IPS DF 6.9 (cell line): Measurements from ENCODE around the gene COL15A1.

ENCODE experiments used
- DNase-seq: peaks from one replicate; pipeline ENCODE4 v3.0.0-alpha.2; 2013; ENCODE audit warnings: low read depth, low spot score
- H3K27ac ChIP-seq: one replicate; pipeline ENCODE4 v1.5.1; 2013; ENCODE audit warnings: low read length, control low read depth
- H3K27me3 ChIP-seq: 2 replicates; pipeline ENCODE4 v1.6.1; 2013; ENCODE audit warnings: mild to moderate bottlenecking, low read length; ENCODE audit not compliant: control insufficient read depth, insufficient read depth
- H3K36me3 ChIP-seq: 2 replicates; pipeline ENCODE4 v1.6.1; 2013; ENCODE audit warnings: low read length; ENCODE audit not compliant: control insufficient read depth, insufficient read depth
- H3K4me1 ChIP-seq: 2 replicates; pipeline ENCODE4 v1.6.1; 2013; ENCODE audit warnings: low read length; ENCODE audit not compliant: control insufficient read depth, insufficient read depth
- H3K4me3 ChIP-seq: 2 replicates; pipeline ENCODE4 v1.5.1; 2013; ENCODE audit warnings: mild to moderate bottlenecking, low read length
- H3K9me3 ChIP-seq: 2 replicates; pipeline ENCODE4 v1.6.1; 2013; ENCODE audit warnings: low read length, inconsistent platforms; ENCODE audit not compliant: control insufficient read depth, insufficient read depth
- WGBS: extraction: QIAGEN DNeasy Blood & Tissue Kit; methylation state at CpG from one replicate; pipeline ENCODE4 v1.1.7; 2013; ENCODE audit warnings: mixed read lengths, missing lambda C conversion rate; ENCODE audit not compliant: insufficient read length, insufficient coverage; 5-methylcytosine and 5-hydroxymethylcytosine counted together

Gene COL15A1

GRCh38 chr9:99041618-99042017 lies 97.9 kb downstream of the COL15A1 start:
- DNase-seq, result no peak
- no peaks in the 10 kb centered on the region for H3K9me3 ChIP-seq
- no peak overlapping the region for H3K27ac ChIP-seq
- H3K27me3 ChIP-seq, result no peaks in the 10 kb centered on the region
- WGBS, result no CpG with 5 or more reads among the region's 4 CpGs
- no peaks in the 10 kb centered on the region for H3K4me1 ChIP-seq
- H3K4me3 ChIP-seq, result no peak overlapping the region
- H3K36me3 ChIP-seq, result no peaks in the 10 kb centered on the region

GRCh38 chr9:99042620-99043019 lies 98.9 kb downstream of the COL15A1 start:
- Histone ChIP-seq H3K36me3 (no peaks in the 10 kb centered on the region), H3K27ac (no peak overlapping the region), H3K9me3 (no peaks in the 10 kb centered on the region), H3K4me1 (no peaks in the 10 kb centered on the region), H3K27me3 (no peaks in the 10 kb centered on the region), H3K4me3 (no peak overlapping the region)
- no peak for DNase-seq
- WGBS, result no CpG with 5 or more reads among the region's 6 CpGs

GRCh38 chr9:99044827-99045226 lies 101.1 kb downstream of the COL15A1 start:
- no peak overlapping the region for H3K27ac ChIP-seq
- H3K4me1 ChIP-seq, result no peaks in the 10 kb centered on the region
- H3K27me3 ChIP-seq, result no peaks in the 10 kb centered on the region
- H3K9me3 ChIP-seq, result no peaks in the 10 kb centered on the region
- DNase-seq, result no peak
- H3K4me3 ChIP-seq, result no peak overlapping the region
- no CpG with 5 or more reads among the region's 4 CpGs for WGBS
- no peaks in the 10 kb centered on the region for H3K36me3 ChIP-seq

GRCh38 chr9:99046068-99046467 lies 102.4 kb downstream of the COL15A1 start:
- Histone ChIP-seq H3K27ac (no peak overlapping the region), H3K36me3 (no peaks in the 10 kb centered on the region), H3K9me3 (no peaks in the 10 kb centered on the region), H3K27me3 (no peaks in the 10 kb centered on the region), H3K4me1 (no peaks in the 10 kb centered on the region), H3K4me3 (no peak overlapping the region)
- WGBS, result no CpG with 5 or more reads among the region's 3 CpGs
- no peak for DNase-seq

- DNase-seq, result no peak
- H3K27me3 ChIP-seq, result no peaks in the 10 kb centered on the region
- no peaks in the 10 kb centered on the region for H3K36me3 ChIP-seq
- no peaks in the 10 kb centered on the region for H3K4me1 ChIP-seq
- no peaks in the 10 kb centered on the region for H3K9me3 ChIP-seq
- no CpG with 5 or more reads among the region's 5 CpGs for WGBS
- H3K27ac ChIP-seq, result no peak overlapping the region
- H3K4me3 ChIP-seq, result no peak overlapping the region
Observed at GRCh38 chr9:99046542-99047071, 102.9 kb downstream of the COL15A1 start.

GRCh38 chr9:99049228-99049627 lies 105.5 kb downstream of the COL15A1 start:
- DNase-seq, result no peak
- WGBS, result no CpG with 5 or more reads among the region's 1 CpG

GRCh38 chr9:99049641-99050040 lies 105.9 kb downstream of the COL15A1 start:
- H3K27ac ChIP-seq, result no peak overlapping the region

More at GRCh38 chr9:99049228-99049627, 105.5 kb downstream of the COL15A1 start:
- H3K9me3 ChIP-seq, result no peaks in the 10 kb centered on the region
- H3K27ac ChIP-seq, result no peak overlapping the region
- H3K4me1 ChIP-seq, result no peaks in the 10 kb centered on the region
- H3K4me3 ChIP-seq, result no peak overlapping the region
- no peaks in the 10 kb centered on the region for H3K27me3 ChIP-seq
- no peaks in the 10 kb centered on the region for H3K36me3 ChIP-seq

GRCh38 chr9:99050292-99050911 lies 106.7 kb downstream of the COL15A1 start:
- Histone ChIP-seq H3K36me3 (no peaks in the 10 kb centered on the region), H3K4me3 (no peak overlapping the region), H3K27ac (no peak overlapping the region), H3K27me3 (no peaks in the 10 kb centered on the region), H3K9me3 (no peaks in the 10 kb centered on the region), H3K4me1 (no peaks in the 10 kb centered on the region)
- no peak for DNase-seq
- no CpG with 5 or more reads among the region's 10 CpGs for WGBS

More at GRCh38 chr9:99049641-99050040, 105.9 kb downstream of the COL15A1 start:
- Histone ChIP-seq H3K9me3 (no peaks in the 10 kb centered on the region), H3K36me3 (no peaks in the 10 kb centered on the region), H3K4me1 (no peaks in the 10 kb centered on the region), H3K27me3 (no peaks in the 10 kb centered on the region), H3K4me3 (no peak overlapping the region)
- no peak for DNase-seq
- no CpG with 5 or more reads among the region's 4 CpGs for WGBS

GRCh38 chr9:99050924-99051323 lies 107.2 kb downstream of the COL15A1 start:
- Histone ChIP-seq H3K4me1 (no peaks in the 10 kb centered on the region), H3K4me3 (no peak overlapping the region)
- no CpG with 5 or more reads among the region's 4 CpGs for WGBS

GRCh38 chr9:99051406-99051805 lies 107.7 kb downstream of the COL15A1 start:
- Histone ChIP-seq H3K4me3 (no peak overlapping the region), H3K27me3 (no peaks in the 10 kb centered on the region), H3K9me3 (no peaks in the 10 kb centered on the region), H3K4me1 (no peaks in the 10 kb centered on the region), H3K27ac (no peak overlapping the region), H3K36me3 (no peaks in the 10 kb centered on the region)
- WGBS, result no CpG with 5 or more reads among the region's 3 CpGs
- DNase-seq, result no peak

More at GRCh38 chr9:99050924-99051323, 107.2 kb downstream of the COL15A1 start:
- Histone ChIP-seq H3K27ac (no peak overlapping the region), H3K9me3 (no peaks in the 10 kb centered on the region), H3K36me3 (no peaks in the 10 kb centered on the region), H3K27me3 (no peaks in the 10 kb centered on the region)
- no peak for DNase-seq

GRCh38 chr9:99051851-99052250 lies 108.1 kb downstream of the COL15A1 start:
- DNase-seq, result no peak
- Histone ChIP-seq H3K27me3 (no peaks in the 10 kb centered on the region), H3K36me3 (no peaks in the 10 kb centered on the region), H3K27ac (no peak overlapping the region), H3K4me1 (no peaks in the 10 kb centered on the region), H3K9me3 (no peaks in the 10 kb centered on the region), H3K4me3 (no peak overlapping the region)
- no CpG with 5 or more reads among the region's 4 CpGs for WGBS
